OCI-LY3 (cell line): ENCODE measurements around the gene SERPINE2.

Experiments
- EZH2phosphoT487 ChIP-seq: fragments of 200-600 bp; shearing (Covaris generic); IDR thresholded peaks from 2 replicates; pipeline ENCODE4 v1.6.1; 2018; ENCODE audit warnings: antibody characterized with exemption, mixed run types, low read depth
- TF ChIP-seq, protein P1 (sequence below): fragments of 200-600, 300-600 bp; sonication (generic); IDR thresholded peaks from 2 replicates; pipeline ENCODE4 v1.5.1; 2014; ENCODE audit warnings: antibody characterized with exemption, low read length, low read depth

DNA sequence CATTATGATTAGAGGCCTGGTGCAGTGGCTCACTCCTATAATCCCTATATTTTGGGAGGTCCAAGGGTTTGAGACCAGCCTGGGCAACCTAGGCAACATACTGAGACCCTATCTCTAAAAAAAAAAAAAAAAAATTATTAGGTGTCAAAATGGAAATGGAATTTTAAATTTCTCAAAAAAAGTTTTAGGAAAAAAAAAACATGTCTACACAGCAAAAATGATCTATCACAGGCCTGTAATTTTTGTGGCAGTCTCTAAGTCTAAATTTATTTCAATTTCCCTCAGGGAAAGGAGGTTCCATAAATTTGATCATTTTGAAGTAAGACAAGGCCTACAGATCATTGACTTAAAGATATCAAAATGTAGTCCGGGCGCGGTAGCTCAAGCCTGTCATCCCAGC, 65.5 kb downstream of the SERPINE2 start:
- TF ChIP-seq, protein P1, sequence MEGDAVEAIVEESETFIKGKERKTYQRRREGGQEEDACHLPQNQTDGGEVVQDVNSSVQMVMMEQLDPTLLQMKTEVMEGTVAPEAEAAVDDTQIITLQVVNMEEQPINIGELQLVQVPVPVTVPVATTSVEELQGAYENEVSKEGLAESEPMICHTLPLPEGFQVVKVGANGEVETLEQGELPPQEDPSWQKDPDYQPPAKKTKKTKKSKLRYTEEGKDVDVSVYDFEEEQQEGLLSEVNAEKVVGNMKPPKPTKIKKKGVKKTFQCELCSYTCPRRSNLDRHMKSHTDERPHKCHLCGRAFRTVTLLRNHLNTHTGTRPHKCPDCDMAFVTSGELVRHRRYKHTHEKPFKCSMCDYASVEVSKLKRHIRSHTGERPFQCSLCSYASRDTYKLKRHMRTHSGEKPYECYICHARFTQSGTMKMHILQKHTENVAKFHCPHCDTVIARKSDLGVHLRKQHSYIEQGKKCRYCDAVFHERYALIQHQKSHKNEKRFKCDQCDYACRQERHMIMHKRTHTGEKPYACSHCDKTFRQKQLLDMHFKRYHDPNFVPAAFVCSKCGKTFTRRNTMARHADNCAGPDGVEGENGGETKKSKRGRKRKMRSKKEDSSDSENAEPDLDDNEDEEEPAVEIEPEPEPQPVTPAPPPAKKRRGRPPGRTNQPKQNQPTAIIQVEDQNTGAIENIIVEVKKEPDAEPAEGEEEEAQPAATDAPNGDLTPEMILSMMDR, result no peak
- TF ChIP-seq EZH2phosphoT487, result no peak
